NCI-H460 (cell line): ENCODE measurements around the gene LY6G6C. TPM values are rescaled to one million over a fixed set of nuclear protein-coding genes. Genes with fewer than 3 reads are reported as not detected.

Experiments used
- DNase-seq: peaks from one replicate; pipeline ENCODE4 v3.0.0-alpha.2; 2016; ENCODE audit warnings: low read depth; ENCODE audit errors: extremely low read depth
- small RNA-seq, 2 experiments: library from RNA; depleted of rRNA; stranded (forward); fragments of <200 nt; gene quantifications; one replicate each; pipeline ENCODE3, GENCODE V24; 2014
- total RNA-seq: library from RNA; depleted of rRNA; stranded (reverse); fragments of >200 nt; shearing (Covaris generic); gene quantifications from 2 replicates; pipeline ENCODE4 v1.2.3, GENCODE V29; 2014; rRNA removed

LY6G6C gene
- total RNA-seq, 1 experiment from 2014 or later: not detected

DNA sequence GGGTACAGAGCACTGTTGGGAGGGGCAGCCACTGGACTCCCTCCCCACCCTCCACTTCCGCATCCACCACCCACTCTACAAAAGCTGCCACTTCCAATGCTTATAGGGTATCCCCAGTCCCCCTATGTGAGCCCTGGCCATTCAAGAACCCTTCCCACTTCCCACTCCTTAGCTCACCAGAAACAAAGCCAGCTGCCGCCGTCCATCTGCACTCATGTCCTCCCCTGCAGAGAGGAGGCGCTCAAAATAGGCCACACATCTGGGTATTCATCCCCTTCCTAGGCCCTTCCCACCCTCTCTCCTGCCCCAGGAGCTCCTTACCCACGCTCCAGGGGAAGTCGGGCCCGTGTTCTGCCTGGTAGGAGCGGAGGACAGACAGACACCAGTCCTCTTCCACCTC lies 34.2 kb downstream of the LY6G6C start:
- DNase-seq: no peak

DNA sequence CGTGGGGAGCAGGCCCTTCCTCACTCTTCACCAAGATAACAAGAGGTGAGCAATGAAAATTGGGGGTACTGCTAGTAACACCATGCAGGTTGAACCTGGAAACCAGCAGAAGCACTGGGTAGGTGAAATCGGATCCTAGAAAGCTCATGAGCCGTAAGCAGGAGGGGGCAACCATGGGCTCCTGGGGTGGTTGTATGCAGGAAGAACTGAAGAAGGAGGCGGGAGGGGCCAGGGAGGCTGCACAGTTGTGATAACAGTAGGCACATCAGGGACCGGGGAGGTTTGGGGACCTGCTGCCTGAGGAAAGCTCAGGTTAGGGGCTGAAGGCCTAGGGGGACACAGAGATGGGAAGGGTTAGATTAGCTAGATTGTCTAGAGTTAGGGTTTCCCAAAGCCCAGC lies 35.1 kb downstream of the LY6G6C start:
- no peak for DNase-seq

DNA sequence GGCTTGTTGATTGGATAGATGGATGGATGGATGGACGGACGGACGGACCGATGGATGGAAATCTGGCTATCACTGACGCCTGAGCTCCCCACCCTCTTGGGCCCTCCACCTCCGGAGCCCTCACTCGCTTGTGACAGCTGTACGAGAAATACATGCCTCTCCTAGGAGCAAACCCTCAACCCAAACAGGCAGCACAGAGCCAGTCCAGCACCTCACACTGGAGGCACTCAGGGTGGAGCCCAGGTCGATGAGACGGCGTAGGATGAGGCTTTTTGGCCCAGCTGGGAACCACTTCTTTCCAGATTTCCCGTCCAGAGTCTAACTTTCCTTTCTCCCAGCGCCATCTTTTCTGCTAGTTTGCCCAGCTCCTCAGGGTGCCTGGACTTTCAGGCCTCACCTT lies 38.0 kb downstream of the LY6G6C start:
- DNase-seq: no peak

DNA sequence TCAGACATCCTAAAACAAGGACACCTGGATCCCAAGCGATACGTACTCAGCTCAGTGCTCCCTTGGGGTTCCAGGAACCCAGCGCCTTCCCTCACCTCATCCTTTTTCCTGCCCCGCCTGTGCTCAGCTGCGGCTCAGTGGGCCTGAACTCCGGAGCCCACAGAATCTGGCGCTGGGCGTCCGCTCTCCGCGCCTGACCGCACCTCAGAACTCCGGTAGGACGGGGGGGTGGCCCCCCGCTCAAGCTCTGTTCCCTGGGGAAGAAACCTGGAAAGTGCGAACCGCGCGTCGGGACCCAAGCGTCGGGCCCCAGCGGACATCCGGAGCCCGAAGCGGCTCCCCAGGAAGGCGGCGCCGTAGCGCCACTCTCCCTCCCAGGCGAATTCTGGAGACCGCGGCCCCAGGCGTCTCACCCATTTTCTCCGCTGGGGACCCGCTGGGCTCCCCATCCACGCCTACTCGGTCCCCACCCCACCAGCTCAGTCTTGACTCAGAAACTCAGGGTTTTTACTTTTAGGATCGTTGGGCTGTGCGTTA lies 40.3 kb downstream of the LY6G6C start:
- no peak for DNase-seq

DNA sequence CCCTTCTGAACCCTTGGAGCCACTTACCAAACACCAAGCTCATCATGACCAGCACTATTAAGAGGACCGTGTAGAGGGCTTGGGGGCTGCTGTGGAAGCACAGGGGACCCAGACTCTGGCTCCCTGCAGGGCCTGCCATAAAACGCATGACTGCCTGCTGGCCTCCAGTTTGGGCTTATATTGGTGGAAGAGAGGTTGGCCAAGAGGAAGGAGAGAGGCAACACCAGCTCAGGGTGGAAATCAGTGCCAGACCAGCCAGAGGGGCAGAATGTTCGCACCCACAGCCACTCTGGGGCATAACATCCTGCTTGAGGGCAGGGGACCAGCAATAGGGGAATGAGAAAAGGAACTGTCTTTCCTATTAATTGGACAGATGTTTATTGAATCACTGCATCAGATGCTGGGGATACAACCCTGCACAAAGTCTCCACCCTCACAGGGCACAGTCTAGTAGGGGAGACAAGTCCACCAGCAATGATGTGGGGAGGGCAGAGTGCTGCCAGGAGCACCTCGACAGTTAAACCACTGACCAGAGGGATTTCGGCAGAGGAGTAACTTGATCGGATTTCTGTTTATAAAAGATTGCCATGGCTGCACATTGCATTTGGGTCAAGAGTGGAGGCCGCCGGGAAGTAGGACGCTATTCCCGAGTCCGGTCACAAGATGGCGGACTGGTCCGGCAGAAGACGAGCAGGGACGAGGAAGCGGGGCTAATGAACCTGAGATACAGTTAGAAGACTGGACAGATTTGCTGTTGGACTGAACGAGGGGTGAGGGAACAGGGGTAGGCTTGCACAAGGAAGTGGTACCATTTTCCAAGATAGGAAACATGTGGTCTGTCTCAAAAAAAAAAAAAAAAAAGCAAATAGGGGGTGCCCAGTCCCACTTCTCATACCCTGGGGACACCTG lies 41.1 kb downstream of the LY6G6C start, which contains the start of gene LY6G5C:
Gene LY6G5C (minus strand): TSS at position 842 of the 909 bp plus-strand sequence. CDS start 694 bp downstream, at position 148.
- peak; percentile 55 for DNase-seq

DNA sequence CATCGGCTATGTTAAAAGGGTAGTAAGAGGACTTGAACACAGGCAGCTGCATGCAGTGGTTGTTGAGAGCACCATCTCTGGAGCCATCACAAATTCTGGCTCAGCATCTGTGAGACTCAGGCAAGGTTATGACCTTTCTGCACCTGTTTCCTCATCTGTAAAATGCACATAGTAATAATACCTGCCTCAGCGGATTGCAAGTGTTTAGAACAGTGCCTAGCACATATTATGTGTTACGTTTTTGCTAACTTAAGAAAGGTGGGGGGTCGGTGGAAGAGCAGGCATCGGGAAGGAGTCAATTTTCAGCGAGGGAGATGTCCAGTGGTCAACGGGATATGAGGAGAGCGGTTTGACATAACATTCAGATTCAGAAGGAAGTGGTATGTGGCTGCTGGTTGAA lies 43.6 kb downstream of the LY6G6C start:
- DNase-seq: no peak

DNA sequence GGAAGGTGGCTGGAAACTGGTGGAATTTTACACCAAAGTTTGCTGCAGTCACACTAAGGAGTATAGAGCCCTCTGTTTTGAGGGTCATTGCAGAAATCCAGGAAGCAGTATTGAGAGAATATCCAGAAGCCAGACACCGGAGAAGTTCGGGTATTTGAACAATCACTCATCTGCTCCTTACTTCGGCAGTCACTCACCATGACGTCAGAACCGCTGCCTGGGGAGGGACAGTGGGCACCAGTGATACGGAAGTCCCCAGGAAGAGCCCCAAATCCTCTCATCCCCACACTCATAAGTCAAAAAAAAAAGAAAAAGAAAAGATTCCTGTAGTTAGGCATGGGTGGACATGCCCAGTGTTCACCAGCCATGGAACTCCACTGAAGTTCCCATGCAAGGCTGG lies 44.6 kb downstream of the LY6G6C start:
- DNase-seq: no peak

DNA sequence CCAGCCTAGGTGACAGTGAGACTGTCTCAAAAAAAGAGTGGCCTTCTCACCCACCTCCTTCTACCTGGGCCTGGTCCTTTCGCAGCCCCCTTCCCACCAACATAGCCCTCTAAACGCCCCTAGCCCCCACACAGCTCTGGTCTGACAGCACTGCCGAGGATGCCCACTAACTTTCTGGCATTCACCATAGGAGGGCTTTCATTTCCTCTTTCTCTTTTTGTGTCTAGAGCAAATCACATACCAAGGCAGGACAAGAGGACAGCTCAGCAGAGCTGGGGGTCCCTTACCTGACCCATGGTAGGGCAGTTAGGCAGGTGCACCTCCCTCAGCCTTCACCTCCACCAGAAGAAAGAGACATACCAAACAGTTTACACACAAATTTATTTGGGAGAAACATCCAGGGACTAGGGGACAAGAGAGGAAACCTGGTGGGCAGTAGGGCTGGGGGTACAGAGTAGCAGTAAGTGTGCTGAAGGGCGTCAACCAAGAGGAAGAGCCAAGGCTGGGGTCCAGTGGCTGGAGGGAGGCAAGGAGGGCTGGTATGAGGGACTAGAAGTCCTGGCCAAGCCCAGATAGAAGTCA lies 45.1 kb downstream of the LY6G6C start:
- DNase-seq: no peak

DNA sequence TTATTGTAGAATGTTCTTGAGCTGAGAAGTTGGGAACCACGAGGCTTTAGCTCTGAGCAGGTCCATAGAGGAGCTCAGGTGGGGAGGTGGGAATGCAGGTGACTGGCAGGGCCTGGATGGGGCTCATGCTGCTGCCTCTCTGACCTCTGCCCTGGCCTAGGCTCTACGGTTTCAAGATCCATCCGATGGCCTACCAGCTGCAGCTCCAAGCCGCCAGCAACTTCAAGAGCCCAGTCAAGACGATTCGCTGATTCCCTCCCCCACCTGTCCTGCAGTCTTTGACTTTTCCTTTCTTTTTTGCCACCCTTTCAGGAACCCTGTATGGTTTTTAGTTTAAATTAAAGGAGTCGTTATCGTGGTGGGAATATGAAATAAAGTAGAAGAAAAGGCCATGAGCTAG lies 51.9 kb downstream of the LY6G6C start, which contains the start of gene LY6G5B:
Gene LY6G5B (plus strand): TSS at position 301 of the 400 bp plus-strand sequence. CDS start 975 bp downstream, outside the sequence.
- DNase-seq: no peak

Small RNA genes within 50 kb of the gene (small RNA-seq; reads per million reads assigned to genes)
- gene LY6G6D (0 reads per million in 2 experiments), gene MIR4646 (0 reads per million in 2 experiments), gene MSH5-SAPCD1 (0 reads per million in 2 experiments), gene RNU6-850P (0 to 0.06 reads per million in 2 experiments), gene SAPCD1 (0 reads per million in 2 experiments)

Other genes starting within 250 kb of the LY6G6C start
- gene MICB, start 223.6 kb downstream of the LY6G6C start, total RNA-seq: 6.5 and 6.8 TPM in 2 replicates
- gene MCCD1, start 192.8 kb downstream of the LY6G6C start, total RNA-seq: not detected in 2 replicates
- 488 and 493 TPM in 2 replicates for gene DDX39B, start 179.7 kb downstream of the LY6G6C start, total RNA-seq
- 0.23 and 0.27 TPM in 2 replicates for gene ATP6V1G2, start 175.1 kb downstream of the LY6G6C start, total RNA-seq
- 20.5 and 20.6 TPM in 2 replicates for gene NFKBIL1, start 174.1 kb downstream of the LY6G6C start, total RNA-seq
- gene LTA, start 149.5 kb downstream of the LY6G6C start, total RNA-seq: not detected in 2 replicates
- not detected in 2 replicates for gene TNF, start 146.2 kb downstream of the LY6G6C start, total RNA-seq
- not detected in 2 replicates for gene LTB, start 139.3 kb downstream of the LY6G6C start, total RNA-seq
- not detected in 2 replicates for gene LST1, start 135.5 kb downstream of the LY6G6C start, total RNA-seq
- not detected in 2 replicates for gene NCR3, start 128.7 kb downstream of the LY6G6C start, total RNA-seq
- gene AIF1, start 106.5 kb downstream of the LY6G6C start, total RNA-seq: not detected in 2 replicates
- gene PRRC2A, start 101.0 kb downstream of the LY6G6C start, total RNA-seq: 68.9 and 72.2 TPM in 2 replicates
- 113 and 133 TPM in 2 replicates for gene BAG6, start 69.1 kb downstream of the LY6G6C start, total RNA-seq
- 2.4 and 2.8 TPM in 2 replicates for gene APOM, start 65.9 kb downstream of the LY6G6C start, total RNA-seq
- 10.1 and 10.9 TPM in 2 replicates for gene C6orf47, start 61.0 kb downstream of the LY6G6C start, total RNA-seq
- gene GPANK1, start 56.7 kb downstream of the LY6G6C start, total RNA-seq: 11.6 and 11.7 TPM in 2 replicates
- 110 and 131 TPM in 2 replicates for gene CSNK2B, start 55.7 kb downstream of the LY6G6C start, total RNA-seq
- 1.9 and 2.8 TPM in 2 replicates for gene LY6G5B, start 51.8 kb downstream of the LY6G6C start, total RNA-seq
- gene LY6G5C, start 40.7 kb downstream of the LY6G6C start, total RNA-seq: 0.95 and 1.3 TPM in 2 replicates
- 40.5 and 55.7 TPM in 2 replicates for gene ABHD16A, start 18.4 kb downstream of the LY6G6C start, total RNA-seq
- not detected in 2 replicates for gene LY6G6F, start 14.9 kb downstream of the LY6G6C start, total RNA-seq
- gene LY6G6D, start 6.4 kb downstream of the LY6G6C start, total RNA-seq: not detected in 2 replicates
- gene MPIG6B, start 1.6 kb upstream of the LY6G6C start, total RNA-seq: not detected in 2 replicates
- gene DDAH2, start 7.6 kb upstream of the LY6G6C start, total RNA-seq: 16.4 and 19.1 TPM in 2 replicates
- gene CLIC1, start 14.8 kb upstream of the LY6G6C start, total RNA-seq: 376 and 448 TPM in 2 replicates
- 18.6 and 19.8 TPM in 2 replicates for gene MSH5, start 18.3 kb upstream of the LY6G6C start, total RNA-seq
- 2.8 and 4.7 TPM in 2 replicates for gene SAPCD1, start 40.9 kb upstream of the LY6G6C start, total RNA-seq
- 0.47 and 0.81 TPM in 2 replicates for gene VWA7, start 55.6 kb upstream of the LY6G6C start, total RNA-seq
- 42.1 and 46.7 TPM in 2 replicates for gene VARS1, start 74.0 kb upstream of the LY6G6C start, total RNA-seq
- 62.6 and 64.3 TPM in 2 replicates for gene LSM2, start 85.2 kb upstream of the LY6G6C start, total RNA-seq
- 0.82 and 1.0 TPM in 2 replicates for gene HSPA1L, start 93.5 kb upstream of the LY6G6C start, total RNA-seq
- gene HSPA1A, start 93.8 kb upstream of the LY6G6C start, total RNA-seq: 43.3 and 46.7 TPM in 2 replicates
- 58.3 and 60.4 TPM in 2 replicates for gene HSPA1B, start 106.0 kb upstream of the LY6G6C start, total RNA-seq
- 24.6 and 25.2 TPM in 2 replicates for gene NEU1, start 141.1 kb upstream of the LY6G6C start, total RNA-seq
- gene SLC44A4, start 157.3 kb upstream of the LY6G6C start, total RNA-seq: 0.07 TPM in 1 of 2 replicates, not detected in the other
- 19.3 and 19.9 TPM in 2 replicates for gene EHMT2, start 176.0 kb upstream of the LY6G6C start, total RNA-seq
- 1.8 and 2.8 TPM in 2 replicates for gene ZBTB12, start 180.3 kb upstream of the LY6G6C start, total RNA-seq
- gene C2, start 206.0 kb upstream of the LY6G6C start, total RNA-seq: 0.20 and 0.69 TPM in 2 replicates
- gene CFB, start 224.3 kb upstream of the LY6G6C start, total RNA-seq: not detected in 2 replicates
- gene NELFE, start 237.2 kb upstream of the LY6G6C start, total RNA-seq: 105 and 108 TPM in 2 replicates
- gene SKIC2, start 237.4 kb upstream of the LY6G6C start, total RNA-seq: 22.1 and 24.1 TPM in 2 replicates